ENCODE data around the gene GNAQ. TPM values are rescaled to one million over a fixed set of nuclear protein-coding genes. Genes with fewer than 3 reads are reported as not detected.

Gene GNAQ
- total and polyA plus RNA-seq, 2 donors from 2014 or later = 16.2 to 83.4 TPM

- no peak for DNase-seq
- intact Hi-C loops (cut with DNase I) = no loop called here
- H3K4me1 ChIP-seq (ENCODE audit: control insufficient read depth in 2 of 3, insufficient read depth in 2 of 3, low read depth in 1 of 3, low read length in 3 of 3) = no peaks in the 10 kb centered on the region
- H3K36me3 ChIP-seq (ENCODE audit: control insufficient read depth in 2 of 3, insufficient read depth in 3 of 3, low read length in 3 of 3) = no peaks in the 10 kb centered on the region
- no peak overlapping the region for H3K27ac ChIP-seq (ENCODE audit: low read depth in 2 of 2, low read length in 2 of 2)
- no peak overlapping the region for H3K4me3 ChIP-seq (ENCODE audit: low read length in 3 of 3)
- H3K27me3 ChIP-seq (ENCODE audit: control insufficient read depth, insufficient read depth, low read length) = no peaks in the 10 kb centered on the region
- no peaks in the 10 kb centered on the region for H3K9me3 ChIP-seq (ENCODE audit: control insufficient read depth in 2 of 3, insufficient read depth in 1 of 3, low read length in 3 of 3)
- no peak for FAIRE-seq
- TF ChIP-seq CTCF (IDR thresholded peaks at IDR 0.05; ENCODE audit: borderline replicate concordance, extremely low read depth, insufficient read depth) = no peak
- H3K9ac ChIP-seq (ENCODE audit: low read length in 3 of 3) = no peak overlapping the region
Observed at GRCh38 chr9:77677397-77677796, 354.2 kb downstream of the GNAQ start.

- no peaks in the 10 kb centered on the region for H3K4me1 ChIP-seq (ENCODE audit: control insufficient read depth in 2 of 3, insufficient read depth in 2 of 3, low read depth in 1 of 3, low read length in 3 of 3)
- H3K27ac ChIP-seq (ENCODE audit: low read depth in 2 of 2, low read length in 2 of 2) = no peak overlapping the region
- peak in 2 of 5 donors; percentile 54 to 87 for DNase-seq
- no peak overlapping the region for H3K9ac ChIP-seq (ENCODE audit: low read length in 3 of 3)
- H3K27me3 ChIP-seq (ENCODE audit: control insufficient read depth, insufficient read depth, low read length) = no peaks in the 10 kb centered on the region
- intact Hi-C loops (cut with DNase I) = no loop called here
- FAIRE-seq = no peak
- no peak overlapping the region for H3K4me3 ChIP-seq (ENCODE audit: low read length in 3 of 3)
- H3K36me3 ChIP-seq (ENCODE audit: control insufficient read depth in 2 of 3, insufficient read depth in 3 of 3, low read length in 3 of 3) = no peaks in the 10 kb centered on the region
- TF ChIP-seq CTCF (IDR thresholded peaks at IDR 0.05; ENCODE audit: borderline replicate concordance, extremely low read depth, insufficient read depth) = no peak
- H3K9me3 ChIP-seq (ENCODE audit: control insufficient read depth in 2 of 3, insufficient read depth in 1 of 3, low read length in 3 of 3) = no peaks in the 10 kb centered on the region
Observed at GRCh38 chr9:77673941-77674791, 357.4 kb downstream of the GNAQ start.

DNA sequence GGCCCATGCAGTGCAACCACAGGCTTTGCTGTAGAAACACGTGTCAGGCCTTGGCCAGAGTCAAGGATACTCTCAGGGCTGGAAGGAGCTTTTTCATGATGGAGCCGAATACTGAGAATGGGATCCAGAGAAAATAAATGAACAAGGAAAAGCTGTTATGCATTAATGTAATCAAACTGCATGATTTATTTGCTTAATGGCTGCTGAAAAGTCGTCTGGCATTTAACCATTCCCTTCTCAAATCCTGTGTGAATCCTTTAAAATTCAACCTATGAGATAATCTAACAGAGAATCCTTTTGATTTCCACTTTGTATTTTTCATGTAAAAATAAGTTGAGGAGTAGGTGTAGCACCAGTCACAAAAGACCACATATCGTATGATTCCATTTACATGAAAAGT is 359.4 kb downstream of the GNAQ start:
- Histone ChIP-seq H3K27ac (ENCODE audit: low read depth in 2 of 2, low read length in 2 of 2) (no peak overlapping the region), H3K9me3 (ENCODE audit: control insufficient read depth in 2 of 3, insufficient read depth in 1 of 3, low read length in 3 of 3) (no peaks in the 10 kb centered on the region), H3K9ac (ENCODE audit: low read length in 3 of 3) (no peak overlapping the region), H3K4me1 (ENCODE audit: control insufficient read depth in 2 of 3, insufficient read depth in 2 of 3, low read depth in 1 of 3, low read length in 3 of 3) (no peaks in the 10 kb centered on the region), H3K4me3 (ENCODE audit: low read length in 3 of 3) (no peak overlapping the region), H3K36me3 (ENCODE audit: control insufficient read depth in 2 of 3, insufficient read depth in 3 of 3, low read length in 3 of 3) (no peaks in the 10 kb centered on the region), H3K27me3 (ENCODE audit: control insufficient read depth, insufficient read depth, low read length) (no peaks in the 10 kb centered on the region)
- DNase-seq (peak in 1 of 5 donors; percentile 36), FAIRE-seq (no peak)
- no peak for TF ChIP-seq CTCF (IDR thresholded peaks at IDR 0.05; ENCODE audit: borderline replicate concordance, extremely low read depth, insufficient read depth)
- intact Hi-C loops (cut with DNase I) = no loop called here
